Prostate gland (tissue), 2 donors: ENCODE data around the gene OR10H4. TPM values are rescaled to one million over a fixed set of nuclear protein-coding genes. Genes with fewer than 3 reads are reported as not detected.
"Not testable (repeated sequence)": the region's sequence is repeated elsewhere in the genome, so short reads cannot be mapped to it uniquely, and the experiment has no call there.

Experiments
- DNase-seq: peaks from one replicate; pipeline ENCODE4 v3.0.0-alpha.2; 2019; ENCODE audit warnings: low spot score
- H3K27ac ChIP-seq, 2 donors: fragments of 200-600 bp; sonication (generic); 2 replicates each; pipeline ENCODE4 v1.5.1; 2017 to 2019
- H3K27me3 ChIP-seq: fragments of 200-600 bp; sonication (generic); replicated peaks from 2 replicates; pipeline ENCODE4 v1.5.1; 2019; ENCODE audit not compliant: insufficient read depth
- H3K36me3 ChIP-seq, 2 donors: fragments of 200-600 bp; sonication (generic); 1 replicate in 1 of 2; 2 replicates in 1 of 2; pipeline versions ENCODE4 v1.5.1 to v1.8.1; 2017 to 2019
- H3K4me1 ChIP-seq: fragments of 200-600 bp; sonication (generic); replicated peaks from 2 replicates; pipeline ENCODE4 v1.5.1; 2019
- H3K4me3 ChIP-seq, 2 donors: fragments of 200-600 bp; sonication (generic); 2 replicates each; pipeline ENCODE4 v1.5.1; 2017 to 2019
- H3K9me3 ChIP-seq: fragments of 200-600 bp; sonication (generic); 2 replicates; pipeline ENCODE4 v1.5.1; 2017
- POLR2A ChIP-seq: fragments of 450-650 bp; IDR thresholded peaks from one replicate; pipeline ENCODE4 v1.6.1; 2016; ENCODE audit warnings: antibody characterized with exemption, mild to moderate bottlenecking
- POLR2AphosphoS5 ChIP-seq: sonication (generic); formaldehyde crosslinking; IDR thresholded peaks from one replicate; pipeline ENCODE4 v1.6.1; 2017; ENCODE audit warnings: antibody characterized with exemption
- WGBS: methylation state at CpG from one replicate; pipeline ENCODE4 v1.1.5; 2018; 5-methylcytosine and 5-hydroxymethylcytosine counted together
- intact Hi-C: fragments of 100-400 bp; cut with DNase I; formaldehyde crosslinking; loops from one replicate; pipeline ENCODE4 v1.14.2; 2022
- total RNA-seq, 2 donors: library from RNA; depleted of rRNA; stranded (reverse); fragments of >200 nt; gene quantifications; one replicate each; pipeline ENCODE4 v1.1.0, GENCODE V29; 2016
- TF ChIP-seq, protein P1 (sequence below), 4 experiments: fragments of 200-600 bp in 2 of 4; fragments of 450-650 bp in 2 of 4; sonication (generic) in 2 of 4; IDR thresholded peaks; 1 replicate in 3 of 4; 2 replicates in 1 of 4; pipeline ENCODE4 v1.5.1; 2016 to 2019; ENCODE audit warnings: antibody characterized with exemption in 4 of 4, mild to moderate bottlenecking in 2 of 4, moderate library complexity in 2 of 4

Gene OR10H4
- total RNA-seq, 2 donors from 2014 or later: not detected

DNA sequence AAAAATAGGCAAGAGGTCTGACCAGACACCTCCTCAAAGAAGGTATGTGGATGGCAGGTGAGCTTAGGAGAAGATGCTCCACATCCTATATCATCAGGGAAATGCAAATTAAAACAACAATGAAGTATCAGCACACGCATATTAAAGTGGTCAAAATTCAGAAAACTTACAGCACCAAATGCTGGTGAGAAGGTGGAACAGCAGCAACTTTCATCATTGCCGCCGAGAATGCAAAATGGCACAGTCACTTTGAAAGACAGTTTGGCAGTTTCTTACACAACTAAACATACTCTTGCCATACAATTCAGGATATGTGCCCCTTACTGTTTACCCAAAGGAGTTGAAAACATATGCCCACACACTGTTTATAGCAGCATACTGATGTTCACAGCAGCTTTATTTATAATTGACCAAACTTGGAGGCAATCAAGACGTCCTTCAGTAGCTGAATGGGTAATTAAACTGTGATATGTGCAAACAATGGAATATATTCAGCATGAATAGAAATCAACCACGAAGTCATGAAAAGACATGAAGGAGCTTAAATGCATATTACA lies 22.5 kb downstream of the OR10H4 start:
- Histone ChIP-seq H3K4me3 (no peak overlapping the region), H3K27ac (no peak overlapping the region), H3K36me3 (no peaks in the 10 kb centered on the region), H3K9me3 (no peaks in the 10 kb centered on the region), H3K27me3 (no peaks in the 10 kb centered on the region), H3K4me1 (no peaks in the 10 kb centered on the region)
- WGBS: 43% methylated on average over 5 of the region's 5 CpGs
- TF ChIP-seq POLR2AphosphoS5: no peak
- TF ChIP-seq POLR2A: no peak
- TF ChIP-seq, protein P1, sequence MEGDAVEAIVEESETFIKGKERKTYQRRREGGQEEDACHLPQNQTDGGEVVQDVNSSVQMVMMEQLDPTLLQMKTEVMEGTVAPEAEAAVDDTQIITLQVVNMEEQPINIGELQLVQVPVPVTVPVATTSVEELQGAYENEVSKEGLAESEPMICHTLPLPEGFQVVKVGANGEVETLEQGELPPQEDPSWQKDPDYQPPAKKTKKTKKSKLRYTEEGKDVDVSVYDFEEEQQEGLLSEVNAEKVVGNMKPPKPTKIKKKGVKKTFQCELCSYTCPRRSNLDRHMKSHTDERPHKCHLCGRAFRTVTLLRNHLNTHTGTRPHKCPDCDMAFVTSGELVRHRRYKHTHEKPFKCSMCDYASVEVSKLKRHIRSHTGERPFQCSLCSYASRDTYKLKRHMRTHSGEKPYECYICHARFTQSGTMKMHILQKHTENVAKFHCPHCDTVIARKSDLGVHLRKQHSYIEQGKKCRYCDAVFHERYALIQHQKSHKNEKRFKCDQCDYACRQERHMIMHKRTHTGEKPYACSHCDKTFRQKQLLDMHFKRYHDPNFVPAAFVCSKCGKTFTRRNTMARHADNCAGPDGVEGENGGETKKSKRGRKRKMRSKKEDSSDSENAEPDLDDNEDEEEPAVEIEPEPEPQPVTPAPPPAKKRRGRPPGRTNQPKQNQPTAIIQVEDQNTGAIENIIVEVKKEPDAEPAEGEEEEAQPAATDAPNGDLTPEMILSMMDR (IDR thresholded peaks at IDR 0.05): no peak
- DNase-seq: no peak
- intact Hi-C loops: no loop called here

DNA sequence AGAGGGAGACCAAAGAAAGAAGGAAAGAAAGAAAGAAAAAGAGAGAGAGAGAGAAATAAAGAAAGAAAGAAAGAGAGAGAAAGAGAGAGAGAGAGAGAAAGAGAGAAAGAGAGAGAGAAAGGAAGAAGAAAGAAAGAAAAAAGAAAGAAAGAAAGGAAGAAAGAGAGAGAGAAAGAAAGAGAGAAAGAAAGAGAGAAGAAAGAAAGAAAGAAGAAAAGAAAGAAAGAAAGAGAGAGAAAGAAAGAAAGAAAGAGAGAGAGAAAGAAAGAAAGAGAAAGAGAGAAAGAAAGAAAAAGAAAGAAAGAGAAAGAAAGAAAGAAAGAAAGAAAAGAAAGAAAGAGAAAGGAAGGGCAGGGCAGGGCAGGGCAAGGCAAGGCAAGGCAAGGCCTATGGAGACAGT lies 23.2 kb downstream of the OR10H4 start:
- intact Hi-C loops, H3K9me3 ChIP-seq, H3K27me3 ChIP-seq, H3K4me3 ChIP-seq, H3K4me1 ChIP-seq, H3K36me3 ChIP-seq, H3K27ac ChIP-seq, DNase-seq: not testable (repeated sequence)

DNA sequence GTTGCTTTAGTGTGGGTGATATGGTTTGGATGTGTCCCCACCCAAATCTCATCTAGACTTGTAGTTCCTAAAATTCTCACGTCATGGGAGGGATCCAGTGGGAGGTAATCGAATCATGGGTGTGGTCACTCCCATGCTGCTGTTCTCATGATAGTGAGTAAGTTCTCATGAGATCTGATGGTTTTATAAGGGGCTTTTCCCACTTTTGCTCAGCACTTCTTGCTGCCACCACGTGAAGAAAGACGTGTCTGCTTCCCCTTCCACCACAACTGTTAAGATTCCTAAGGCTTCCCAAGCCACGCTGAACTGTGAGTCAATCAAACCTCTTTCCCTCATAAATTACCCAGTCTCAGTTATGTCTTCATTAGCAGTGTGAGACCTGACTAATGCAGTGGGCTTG lies 26.0 kb downstream of the OR10H4 start:
- TF ChIP-seq POLR2AphosphoS5 (no peak), POLR2A (no peak)
- TF ChIP-seq, protein P1 (IDR thresholded peaks at IDR 0.05): no peak
- no peak for DNase-seq
- no peak overlapping the region for H3K27ac ChIP-seq
- no peaks in the 10 kb centered on the region for H3K36me3 ChIP-seq
- no peaks in the 10 kb centered on the region for H3K9me3 ChIP-seq
- H3K4me1 ChIP-seq: no peaks in the 10 kb centered on the region
- no peaks in the 10 kb centered on the region for H3K27me3 ChIP-seq
- intact Hi-C loops: no loop called here
- 56% methylated on average over 5 of the region's 5 CpGs for WGBS
- no peak overlapping the region for H3K4me3 ChIP-seq

DNA sequence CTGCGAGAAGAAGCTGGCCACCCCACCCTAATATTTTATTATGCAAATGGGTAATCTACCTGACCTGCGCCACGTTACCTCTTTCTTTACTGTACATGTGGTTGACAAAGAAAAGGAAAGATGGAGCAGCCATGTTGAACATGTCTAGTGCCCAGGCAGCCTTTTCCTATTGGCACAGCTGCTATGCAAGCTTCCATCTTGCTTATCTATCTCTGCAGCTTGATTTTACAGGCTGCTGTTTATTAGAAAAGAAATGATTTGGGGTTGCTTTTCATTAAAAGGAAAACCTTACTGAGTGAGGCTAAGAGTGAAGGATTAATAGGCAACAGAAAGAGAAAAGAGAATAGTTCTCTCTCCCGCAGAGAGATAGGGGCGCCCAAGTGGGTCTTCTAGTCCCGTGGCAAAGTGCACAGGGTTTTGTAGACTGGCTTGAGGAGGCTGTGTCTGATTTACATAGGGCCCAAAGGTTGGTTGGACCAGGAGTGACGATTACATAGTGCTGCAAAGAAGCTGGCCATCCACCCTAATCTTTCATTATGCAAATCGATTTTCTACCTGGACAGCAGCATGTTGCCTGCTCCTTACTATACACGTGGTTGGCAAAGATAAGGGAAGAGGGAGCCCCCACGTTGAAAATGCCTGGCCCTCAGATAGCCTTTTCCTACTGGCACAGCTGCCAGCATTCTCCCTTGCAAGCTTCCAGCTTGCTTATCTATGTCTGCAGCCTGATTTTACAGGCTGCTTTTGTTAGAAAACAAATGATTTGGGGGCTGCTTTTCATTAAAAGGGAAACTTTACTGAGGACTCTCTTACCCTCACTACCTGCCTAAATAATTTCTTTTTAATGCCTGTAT lies 28.3 kb downstream of the OR10H4 start:
- TF ChIP-seq POLR2A (no peak), POLR2AphosphoS5 (no peak)
- TF ChIP-seq, protein P1 (IDR thresholded peaks at IDR 0.05): no peak
- DNase-seq: no peak
- intact Hi-C loops: no loop called here
- 46% methylated on average over 10 of the region's 10 CpGs for whole genome bisulfite sequencing
- Histone ChIP-seq H3K27ac (no peak overlapping the region), H3K4me1 (no peaks in the 10 kb centered on the region), H3K27me3 (no peaks in the 10 kb centered on the region), H3K36me3 (no peaks in the 10 kb centered on the region), H3K4me3 (no peak overlapping the region), H3K9me3 (no peaks in the 10 kb centered on the region)

DNA sequence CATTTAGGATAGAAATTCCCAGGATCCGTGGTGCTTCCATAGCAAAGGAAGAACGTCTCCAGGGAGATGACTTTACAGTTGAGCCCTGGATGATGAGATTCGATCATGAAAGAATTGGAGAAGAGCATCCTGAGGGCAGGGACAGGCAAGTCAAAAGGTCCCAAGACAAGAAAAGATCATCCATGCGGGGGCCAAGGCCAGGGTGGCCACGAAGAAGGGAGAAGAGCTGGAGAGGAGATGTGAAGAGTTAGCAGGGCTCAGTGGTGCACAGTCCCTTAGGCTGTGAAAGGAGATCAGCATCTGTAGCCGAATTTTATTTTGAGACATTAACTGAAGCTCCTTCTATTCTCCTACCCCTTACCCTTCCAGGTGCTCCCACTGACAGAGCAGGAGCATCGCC lies 28.9 kb downstream of the OR10H4 start:
- Histone ChIP-seq H3K36me3 (no peaks in the 10 kb centered on the region), H3K9me3 (no peaks in the 10 kb centered on the region), H3K4me3 (no peak overlapping the region), H3K27ac (no peak overlapping the region), H3K4me1 (no peaks in the 10 kb centered on the region), H3K27me3 (no peaks in the 10 kb centered on the region)
- DNase-seq: no peak
- WGBS: 68% methylated on average over 7 of the region's 7 CpGs
- no peak for TF ChIP-seq POLR2A
- TF ChIP-seq, protein P1 (IDR thresholded peaks at IDR 0.05): no peak
- no peak for TF ChIP-seq POLR2AphosphoS5
- intact Hi-C loops: no loop called here
